M059J (cell line): ENCODE results near the gene NR6A1. TPM values are rescaled to one million over a fixed set of nuclear protein-coding genes. Genes with fewer than 3 reads are reported as not detected.

Experiments used
- DNase-seq: peaks from one replicate; pipeline ENCODE4 v3.0.0-alpha.2; 2012; ENCODE audit warnings: low read depth
- total RNA-seq: library from RNA; depleted of rRNA; stranded (reverse); fragments of >200 nt; shearing (Covaris generic); gene quantifications from 2 replicates; pipeline ENCODE4 v1.2.3, GENCODE V29; 2014

The NR6A1 gene
- total RNA-seq, 1 experiment from 2014 or later: 1.4 TPM

DNA sequence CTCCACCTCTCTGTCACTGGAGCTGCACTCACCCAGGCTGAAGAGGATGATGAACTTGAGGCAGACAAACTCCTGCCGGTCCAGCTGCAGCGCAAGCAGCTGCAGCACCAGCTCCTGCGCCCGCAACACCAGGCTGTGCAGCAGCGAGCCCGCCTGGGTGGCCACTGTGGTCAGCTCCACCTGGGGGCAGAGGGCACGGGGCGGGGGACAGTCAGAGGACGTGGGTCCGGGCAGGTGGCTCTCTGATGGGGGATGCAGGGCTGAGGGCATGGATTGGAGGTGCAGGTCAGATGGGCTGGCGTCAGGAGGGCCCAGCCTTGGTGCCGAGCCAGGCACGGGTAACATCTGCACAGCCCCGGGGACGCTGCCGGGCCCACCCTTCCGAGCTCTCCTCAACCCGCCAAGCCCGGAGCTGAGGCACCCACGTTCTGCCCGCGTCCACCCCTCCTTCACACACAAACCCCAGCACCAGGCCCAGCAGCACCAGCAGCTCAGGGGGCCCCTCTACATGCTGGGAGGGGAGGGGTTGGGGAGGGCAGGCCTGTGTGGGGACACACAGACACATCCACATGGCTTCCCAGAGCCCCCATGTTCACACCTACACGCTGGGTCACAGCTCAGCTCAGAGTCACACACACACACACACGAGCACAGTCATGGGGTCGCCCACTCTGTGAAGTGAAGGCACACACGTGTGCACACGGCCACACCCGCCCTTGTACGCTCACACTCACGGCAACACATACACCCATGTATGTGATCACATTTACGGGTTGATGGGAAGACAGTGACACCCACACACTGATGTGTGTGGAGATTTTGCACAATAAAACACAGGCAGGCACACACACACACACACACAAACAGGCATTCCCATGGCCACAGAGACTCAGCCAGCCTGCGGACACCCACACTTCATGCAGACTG, 279.8 kb downstream of the NR6A1 start:
- no peak for DNase-seq

DNA sequence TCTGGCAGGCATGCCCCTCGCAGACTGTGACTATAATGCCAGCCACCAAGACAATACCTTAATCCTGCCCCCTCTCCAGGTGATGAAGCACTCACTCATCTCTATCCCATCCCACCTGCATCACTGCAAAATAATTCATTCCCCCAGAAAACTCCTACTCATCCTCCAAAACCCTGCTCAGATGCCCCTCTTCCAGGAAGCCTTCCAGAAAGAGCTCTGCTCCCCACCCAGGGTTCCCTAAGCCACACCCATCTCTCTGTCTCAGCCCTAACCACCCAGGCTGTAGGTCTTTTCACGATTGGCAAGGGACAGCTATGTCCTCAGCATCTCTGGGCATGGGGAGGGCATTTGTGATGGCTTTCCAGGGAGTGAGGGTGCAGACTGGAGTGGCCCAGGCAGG, 281.1 kb downstream of the NR6A1 start:
- no peak for DNase-seq

DNA sequence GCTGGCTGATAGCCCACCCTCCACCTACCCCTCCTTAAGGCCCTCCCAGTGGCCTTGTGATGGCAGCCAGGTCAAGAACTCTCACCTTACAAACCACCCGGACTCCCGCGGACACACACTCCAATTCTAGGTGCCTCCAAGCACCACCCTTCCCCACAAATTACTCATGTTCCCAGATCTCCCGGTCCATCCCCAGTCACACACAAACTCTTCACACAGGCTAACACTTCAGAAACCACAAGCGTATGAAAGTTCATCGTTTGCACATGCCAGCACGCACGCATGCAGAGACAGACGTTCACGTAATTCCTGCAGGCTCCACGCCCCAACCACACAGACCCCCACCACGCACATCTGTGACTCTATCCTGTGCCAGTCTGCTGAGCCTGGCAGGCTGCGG, 281.9 kb downstream of the NR6A1 start:
- peak; percentile 74 for DNase-seq

DNA sequence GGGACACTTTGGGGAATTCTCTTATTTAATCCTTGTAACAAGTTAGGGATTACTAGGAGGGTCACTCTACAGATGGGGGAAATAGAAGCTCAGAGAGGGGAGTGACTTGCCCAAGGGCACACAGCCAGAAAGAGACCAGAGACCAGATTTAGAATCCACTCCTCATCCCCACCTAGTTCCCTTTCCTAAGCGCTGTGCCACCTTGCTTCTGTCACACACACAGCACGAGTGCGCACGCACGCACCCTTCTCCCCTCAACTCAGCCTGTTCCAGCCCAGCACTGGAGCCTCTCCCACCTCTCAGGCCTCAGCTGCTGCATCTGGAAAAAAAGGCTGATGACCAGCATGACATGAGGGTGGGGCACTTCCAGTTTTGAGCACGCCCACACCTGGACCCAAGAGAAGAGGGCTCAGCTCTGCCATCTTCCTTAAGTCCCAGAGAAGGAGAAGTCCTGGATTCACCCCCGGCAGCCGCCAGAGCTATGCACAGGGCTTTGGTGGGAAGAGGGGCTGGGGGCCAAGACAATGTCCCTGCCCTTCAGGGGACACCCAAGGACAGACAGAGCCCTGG, 282.4 kb downstream of the NR6A1 start:
- no peak for DNase-seq

DNA sequence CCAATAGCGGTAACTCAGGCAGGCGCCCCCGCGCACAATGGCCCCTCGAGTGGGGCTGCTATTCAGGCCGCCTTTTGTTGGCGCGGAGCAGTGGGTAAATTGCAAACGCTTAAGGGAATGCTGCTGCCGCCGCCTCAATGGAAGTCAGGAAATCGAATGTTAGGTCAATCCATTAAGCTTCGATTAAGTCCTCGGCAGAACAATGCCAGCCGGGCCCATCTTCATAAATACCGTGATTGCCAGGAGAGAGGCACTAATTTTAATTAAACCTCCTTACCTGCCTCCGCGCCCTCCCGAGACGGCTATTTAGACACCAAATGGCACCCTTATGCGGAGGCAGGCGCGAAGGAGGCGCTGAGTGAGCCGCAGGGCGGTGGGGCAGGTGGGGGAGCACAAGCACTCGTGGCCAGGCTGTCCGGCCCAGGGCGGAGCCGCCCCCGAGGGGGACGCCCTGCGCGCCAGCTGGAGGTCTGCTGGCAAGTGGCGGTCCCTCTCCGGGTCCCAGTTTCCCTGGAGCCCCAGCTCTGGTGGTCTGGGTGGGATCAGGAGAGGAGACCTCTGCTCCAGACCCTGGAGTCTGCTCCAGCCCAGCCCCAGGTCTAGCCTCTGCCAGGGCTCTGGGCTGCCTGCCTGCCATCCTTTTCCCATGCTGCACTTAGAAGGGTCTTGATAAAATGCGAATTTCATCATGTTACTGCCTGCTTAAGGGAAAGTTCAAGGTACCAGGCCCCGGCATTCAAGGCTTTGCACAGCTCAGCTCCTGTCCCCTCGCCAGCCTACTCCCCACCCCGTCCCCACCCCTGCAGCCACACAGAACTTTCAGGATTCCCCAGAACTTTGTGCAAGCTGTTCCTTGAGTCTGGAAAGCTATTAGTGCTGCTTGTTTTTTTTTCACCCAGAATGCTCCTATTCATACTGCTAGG, 283.6 kb downstream of the NR6A1 start:
- DNase-seq: no peak

DNA sequence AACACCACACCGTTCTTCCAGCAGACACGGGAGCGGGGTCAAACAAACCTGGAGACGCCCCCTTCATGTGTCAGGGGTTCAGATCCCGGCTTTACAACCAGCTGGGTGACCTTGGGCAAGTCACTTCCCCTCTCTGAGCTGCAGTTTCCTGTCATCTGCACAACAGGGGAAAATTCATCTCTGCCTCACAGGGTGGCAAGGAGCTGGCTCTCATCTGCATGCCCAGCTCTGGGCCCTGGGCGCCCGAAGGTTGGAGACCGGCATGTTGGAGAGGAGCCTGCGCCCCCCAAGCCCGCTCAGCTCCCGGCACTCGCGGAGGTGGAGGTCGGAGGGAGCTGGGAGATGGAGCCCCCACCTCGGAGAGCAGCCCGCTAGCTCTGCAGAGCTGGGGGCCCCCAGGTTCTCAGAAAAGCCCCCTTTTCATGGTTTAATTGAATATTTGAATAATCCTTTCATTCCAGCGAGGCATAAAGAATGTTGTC, 284.3 kb downstream of the NR6A1 start:
- DNase-seq: no peak

DNA sequence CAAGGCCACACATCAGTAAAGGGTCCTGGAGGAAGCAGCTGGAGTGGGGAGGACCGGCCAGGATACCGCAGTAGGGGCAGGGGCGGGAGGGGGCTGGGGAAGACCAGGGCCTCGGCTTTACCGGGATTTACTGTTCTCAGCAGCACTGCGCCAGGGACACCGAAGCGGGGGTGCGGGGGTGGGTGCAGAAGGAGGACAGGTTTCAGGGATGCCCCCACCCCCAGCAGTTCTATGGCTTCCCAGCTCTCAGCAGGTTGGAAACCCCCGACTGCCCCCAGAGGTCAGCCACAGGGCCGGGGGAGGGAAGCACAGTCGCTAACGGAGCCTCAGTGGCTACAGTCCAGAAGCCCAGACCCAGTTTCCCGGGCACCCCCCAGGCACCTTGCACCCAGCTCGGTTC, 285.2 kb downstream of the NR6A1 start:
- no peak for DNase-seq

DNA sequence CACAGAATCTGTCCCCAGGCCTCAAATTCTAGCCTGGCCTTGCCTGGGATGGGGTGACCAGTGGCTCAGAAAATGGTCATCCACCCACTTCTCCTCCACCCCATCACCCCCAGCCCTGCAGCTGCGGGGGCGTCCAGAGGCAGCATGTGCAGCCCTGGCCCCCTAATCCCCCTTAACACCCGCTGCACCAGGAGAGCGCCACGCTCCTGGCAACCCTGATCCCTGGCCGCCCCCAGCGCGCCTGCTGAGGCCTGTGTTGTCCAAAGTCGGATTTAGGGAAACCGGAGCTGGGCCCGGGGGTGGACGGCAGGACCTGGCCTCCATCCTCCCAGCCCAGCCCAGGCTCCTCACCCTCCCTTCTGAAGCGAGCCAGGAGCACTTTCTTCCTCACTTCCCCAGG, 285.9 kb downstream of the NR6A1 start:
- no peak for DNase-seq

DNA sequence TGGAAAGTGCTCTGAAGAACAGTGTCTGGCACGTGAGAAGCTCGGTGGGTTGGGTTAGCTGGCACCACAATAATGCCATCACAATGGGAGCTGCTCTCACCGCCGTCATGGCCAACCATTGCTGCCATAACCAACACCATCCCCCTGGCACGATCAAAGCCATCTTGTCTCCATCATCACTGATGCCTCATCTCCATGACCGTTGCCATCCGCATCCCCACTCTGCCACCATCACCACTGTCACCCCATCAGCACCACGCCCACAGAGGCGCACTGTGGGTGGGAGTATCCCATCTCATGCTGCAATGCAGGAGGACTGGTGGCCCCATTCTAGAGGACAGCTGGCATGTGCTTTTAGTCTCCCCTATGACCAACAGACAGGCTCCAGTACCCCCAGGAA, 287.6 kb downstream of the NR6A1 start:
- DNase-seq: no peak

DNA sequence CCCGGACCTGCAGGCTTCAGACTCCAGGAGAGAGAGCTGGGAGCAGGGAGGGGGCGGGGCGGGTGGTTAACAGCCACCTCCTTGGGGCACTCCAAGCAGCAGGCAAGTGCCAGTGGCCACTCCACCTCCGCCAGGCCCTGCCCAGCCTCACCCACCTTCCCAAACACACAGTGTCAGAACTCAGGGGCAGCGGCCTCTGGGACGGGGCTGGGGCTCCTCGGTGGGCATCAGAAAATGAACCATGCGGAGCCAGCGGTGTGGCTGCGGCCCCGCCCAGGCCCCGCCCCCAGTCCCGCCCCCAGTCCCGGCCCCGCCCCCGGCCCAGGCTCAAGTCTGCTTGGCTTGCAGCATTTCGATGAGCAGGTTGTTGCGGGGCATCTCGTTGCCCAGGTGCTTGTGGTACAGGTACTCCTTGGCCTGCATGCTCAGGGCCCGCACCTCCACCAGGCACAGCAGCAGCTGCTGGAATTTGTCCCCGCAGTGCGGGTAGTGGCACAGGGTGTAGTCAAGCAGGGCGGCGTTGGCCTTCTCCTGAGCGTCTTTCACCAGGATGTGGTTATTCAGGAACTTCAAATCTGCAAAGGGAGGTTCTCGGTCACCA, 288.6 kb downstream of the NR6A1 start:
- no peak for DNase-seq

DNA sequence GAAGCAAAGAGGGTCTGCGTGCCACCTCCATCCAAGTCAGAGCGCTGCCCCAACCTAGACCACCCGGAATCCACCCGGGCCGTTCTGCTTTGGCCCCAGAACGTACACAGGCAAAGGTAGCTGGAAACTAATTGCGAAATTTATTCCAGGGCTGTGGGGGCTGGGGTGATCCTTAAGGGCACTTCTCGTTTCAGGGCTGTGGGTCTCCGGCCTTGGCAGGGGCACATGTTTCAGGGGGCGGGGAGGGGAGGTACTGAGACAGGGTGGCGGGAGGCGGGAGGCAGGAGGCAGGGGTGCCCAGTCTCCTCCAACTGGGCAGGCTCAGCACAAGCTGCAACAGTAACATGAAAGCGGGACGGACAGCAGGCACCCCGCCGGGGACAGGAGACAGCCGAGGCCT, 290.0 kb downstream of the NR6A1 start:
- no peak for DNase-seq

DNA sequence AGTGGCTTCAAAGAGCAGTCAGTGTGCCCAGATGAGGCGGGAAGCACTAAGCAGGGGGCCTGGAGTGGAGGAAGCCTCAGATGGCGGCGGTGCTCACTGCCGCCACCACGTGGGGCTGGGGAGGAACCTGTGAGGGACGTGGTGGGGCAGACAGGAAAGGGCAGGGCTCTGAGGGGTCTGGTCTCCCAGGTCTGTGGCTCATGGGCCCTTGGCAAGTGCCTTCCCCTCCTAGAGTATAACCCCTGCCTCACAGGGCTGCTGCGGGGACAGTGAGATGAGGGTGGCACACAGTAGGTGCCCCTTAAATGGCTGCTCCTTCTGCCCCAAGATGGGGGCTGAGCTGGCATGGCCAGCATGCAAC, 290.5 kb downstream of the NR6A1 start:
- peak; percentile 25 for DNase-seq

DNA sequence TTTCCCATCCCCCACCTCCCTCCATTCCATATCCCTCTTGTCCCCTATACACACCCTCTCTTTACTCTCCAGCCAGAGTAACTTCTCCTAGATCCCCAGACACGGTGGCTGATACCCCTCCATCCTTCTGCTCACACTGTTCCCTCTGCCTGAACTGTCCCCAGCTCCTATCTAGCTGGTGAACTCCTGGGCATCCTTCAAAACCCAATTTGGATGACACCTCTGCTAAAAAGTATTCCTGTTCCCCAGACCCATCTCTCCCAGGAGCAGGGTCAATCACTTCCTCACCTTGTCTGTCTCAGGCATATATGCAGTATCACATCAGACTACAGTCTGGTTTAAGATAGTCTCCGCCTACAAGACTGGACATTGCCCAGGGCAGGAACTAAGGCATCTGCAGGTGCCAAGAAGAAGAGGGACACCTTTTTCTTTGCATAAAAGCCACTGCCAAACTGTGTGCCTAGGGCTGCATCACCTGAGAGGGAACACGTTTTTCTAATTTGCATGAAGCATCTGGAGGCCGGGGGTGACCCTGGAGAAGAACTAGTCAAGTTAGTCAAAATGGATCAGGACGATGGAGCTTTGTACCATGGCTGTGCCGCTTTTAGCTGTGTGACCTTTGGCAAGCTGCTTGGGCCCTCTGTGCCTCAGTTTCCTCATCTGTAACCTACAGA, 291.0 kb downstream of the NR6A1 start:
- DNase-seq: no peak

DNA sequence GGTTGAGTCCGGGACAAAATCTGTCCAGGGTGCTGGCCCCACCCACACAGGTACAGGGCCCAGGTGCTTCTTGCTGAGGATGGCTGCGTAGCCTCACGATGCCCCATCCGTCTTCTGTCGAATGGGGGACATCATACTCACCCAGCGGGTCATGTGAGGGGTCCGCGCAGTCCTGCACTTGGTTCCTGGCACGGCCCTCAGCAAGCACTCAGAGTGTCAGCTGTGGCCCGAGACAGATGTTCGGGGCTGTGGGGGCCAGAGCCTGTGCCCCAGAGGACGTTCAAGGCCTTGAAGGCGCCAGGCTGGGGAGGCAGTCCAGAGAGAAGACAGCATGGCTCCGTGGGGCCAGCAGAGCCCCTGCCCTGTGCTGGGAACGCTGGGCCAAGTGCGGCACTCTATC, 291.7 kb downstream of the NR6A1 start:
- DNase-seq: no peak

DNA sequence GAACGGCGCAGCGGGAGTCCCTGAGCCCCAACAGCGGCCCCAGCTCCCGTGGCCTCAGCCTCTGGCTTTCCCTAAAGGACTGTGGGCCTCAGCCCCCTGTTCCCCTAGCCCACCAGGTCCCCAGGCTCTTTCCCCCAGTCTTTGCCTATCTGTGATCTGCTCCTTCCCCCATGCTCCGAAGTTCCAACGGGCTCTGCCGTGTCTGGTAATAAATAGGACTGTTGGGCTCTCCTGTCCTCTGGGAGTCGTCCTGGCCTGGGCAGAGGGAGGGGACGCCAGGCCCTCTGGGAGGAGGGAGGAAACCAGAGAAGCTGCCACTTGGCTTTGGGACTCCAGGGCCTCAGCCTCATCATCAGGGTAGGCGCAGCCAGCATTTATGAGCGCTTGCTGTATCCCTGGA, 292.8 kb downstream of the NR6A1 start:
- no peak for DNase-seq

DNA sequence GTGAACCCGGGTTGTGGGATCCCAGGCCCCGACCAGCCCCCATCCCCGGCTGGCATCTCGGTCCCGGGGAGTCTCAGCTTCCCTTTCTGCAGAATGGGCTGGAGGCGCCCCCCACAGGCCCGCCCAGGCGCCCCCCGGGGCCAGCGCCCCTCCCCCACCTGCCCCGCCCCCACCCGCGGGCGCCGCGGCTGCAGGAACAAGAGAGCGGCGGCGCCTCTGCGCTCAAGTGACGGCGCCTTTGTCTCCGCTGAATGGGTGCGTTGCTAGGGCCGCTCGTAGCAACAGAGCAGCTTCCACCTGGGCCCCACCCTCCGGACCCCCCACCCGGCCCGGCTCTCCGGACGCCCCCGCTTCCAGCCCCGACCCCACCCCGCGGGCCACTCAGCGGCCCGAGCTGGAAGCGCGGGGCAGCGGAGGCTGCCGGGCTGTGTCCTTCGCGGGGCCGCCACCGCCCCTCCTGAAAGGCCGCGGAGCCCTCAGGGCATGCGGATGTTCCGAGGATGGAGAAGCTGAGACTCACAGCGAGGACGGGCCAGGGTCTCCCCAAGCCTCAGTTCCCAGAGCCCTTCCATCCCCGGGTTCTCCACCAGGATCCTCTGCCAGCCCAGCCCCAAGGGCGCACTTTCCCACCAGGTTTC, 293.3 kb downstream of the NR6A1 start:
- DNase-seq: no peak

DNA sequence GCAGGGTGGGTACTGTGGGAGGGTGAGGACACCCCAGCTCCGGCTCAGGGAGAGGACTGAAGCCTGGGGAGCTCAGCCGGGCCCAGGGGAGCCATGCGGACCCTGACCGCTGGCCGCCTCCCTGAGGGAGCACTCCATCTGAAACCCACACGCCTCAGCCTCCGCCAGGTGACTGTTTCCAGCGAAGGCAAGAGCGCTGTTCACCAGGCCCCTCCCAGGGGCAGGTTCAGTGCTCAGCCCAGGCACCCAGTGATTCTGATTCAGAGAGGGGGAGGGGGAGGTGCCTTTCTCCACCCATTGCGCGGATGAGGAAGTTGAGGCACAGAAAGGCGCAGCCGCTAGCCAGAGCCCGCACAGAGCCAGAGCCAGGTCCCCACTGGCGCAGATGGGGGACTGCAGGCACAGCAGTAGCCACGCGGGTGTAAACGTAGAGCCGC, 293.9 kb downstream of the NR6A1 start:
- DNase-seq: no peak

DNA sequence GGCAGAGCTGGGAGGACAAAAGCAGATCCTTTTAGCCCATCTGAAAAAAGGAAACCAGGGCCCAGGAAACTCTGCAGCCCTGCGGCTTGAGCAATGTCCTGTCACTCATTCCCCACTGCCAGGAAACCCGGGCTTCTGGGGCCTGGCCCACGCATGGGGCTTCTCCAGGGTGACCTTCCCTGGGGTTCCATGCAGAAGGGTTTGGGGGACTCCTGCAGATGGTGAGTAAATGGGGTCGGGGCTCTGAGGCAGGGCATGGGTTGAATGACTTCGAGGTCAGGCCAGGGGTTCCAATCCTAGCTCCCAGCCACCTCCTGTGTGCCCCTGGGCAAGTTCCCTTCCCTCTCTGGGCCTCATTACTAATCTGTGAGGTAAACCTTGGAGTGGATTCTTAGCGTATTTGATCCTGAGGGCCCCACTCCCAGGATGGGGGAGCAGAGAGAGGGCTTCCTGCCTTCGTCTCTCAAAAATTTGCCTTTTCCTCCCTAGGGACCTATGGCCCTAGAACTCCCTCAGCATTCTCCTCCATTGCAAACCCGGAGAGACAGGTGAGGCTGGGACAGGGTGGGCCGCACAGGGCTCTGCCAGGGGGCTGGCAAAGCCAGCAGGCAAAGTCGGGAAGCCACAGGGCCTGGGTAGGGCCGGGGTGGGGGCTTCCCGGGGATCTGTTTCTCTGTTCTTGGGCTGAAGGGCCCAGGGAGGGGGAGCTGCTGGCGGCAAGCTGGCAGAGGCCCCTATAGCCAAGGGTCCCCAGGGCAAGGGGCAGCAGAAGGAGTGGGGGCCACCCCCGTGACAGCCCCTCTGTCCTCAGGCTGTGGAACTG, 295.0 kb downstream of the NR6A1 start:
- DNase-seq: no peak

DNA sequence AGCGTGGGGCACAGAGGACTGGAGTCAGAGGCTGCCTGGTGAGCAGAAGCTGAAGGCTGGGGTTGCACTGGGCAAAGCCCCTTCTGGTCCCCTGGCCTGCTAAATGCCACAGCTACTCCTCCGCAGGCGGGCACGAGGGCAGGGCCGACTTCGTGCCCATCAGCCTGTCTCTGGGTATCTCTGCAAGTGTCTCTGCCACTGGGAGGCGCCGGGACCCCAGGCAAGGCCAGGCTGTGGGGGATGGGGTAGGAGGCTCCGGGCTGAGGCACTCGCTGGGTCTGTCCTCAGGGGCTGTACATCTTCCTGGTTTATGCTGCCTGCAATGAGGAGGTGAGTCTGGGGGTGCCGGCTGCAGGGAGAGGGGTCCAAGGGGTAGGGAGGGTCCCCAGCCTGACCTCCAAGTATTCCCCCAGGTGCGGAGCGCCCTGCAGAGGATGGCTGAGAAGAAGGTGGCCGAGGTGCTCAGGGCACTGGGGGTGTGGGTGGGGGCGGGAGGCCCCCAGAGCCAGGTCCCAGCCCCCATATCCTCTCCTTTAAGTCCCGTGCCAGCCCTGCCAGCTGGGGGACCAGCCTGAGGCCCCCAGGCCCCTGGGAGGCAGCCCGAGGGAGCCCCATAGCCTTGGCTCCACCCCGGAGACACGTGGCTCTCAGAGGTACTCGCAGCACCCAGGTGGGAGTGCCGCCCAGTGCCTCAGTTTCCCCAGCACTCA, 295.8 kb downstream of the NR6A1 start:
- no peak for DNase-seq
